Panc1 (cell line): ENCODE data around the gene SYNGR2.

Source experiments
- CTCF ChIP-seq: fragments of 450-650 bp; IDR thresholded peaks from 2 replicates; pipeline ENCODE4 v1.5.1; 2017; ENCODE audit warnings: mild to moderate bottlenecking
- POLR2AphosphoS5 ChIP-seq: IDR thresholded peaks from 2 replicates; pipeline ENCODE4 v1.6.1; 2012; ENCODE audit warnings: mild to moderate bottlenecking, low read depth, low read length, moderate library complexity
- REST ChIP-seq, 2 experiments: IDR thresholded peaks; 2 replicates each; pipeline ENCODE4 v1.6.1; 2011 to 2012; ENCODE audit warnings: low read depth in 2 of 2, control low read depth in 1 of 2, low read length in 1 of 2, mild to moderate bottlenecking in 1 of 2, moderate library complexity in 1 of 2; ENCODE audit not compliant: insufficient read depth in 1 of 2

- TF ChIP-seq CTCF (no peak), POLR2AphosphoS5 (no peak), REST (IDR thresholded peaks at IDR 0.05; ENCODE audit: insufficient read depth in 1 of 2, low read depth in 2 of 2, low read length in 1 of 2) (no peak)
These were observed 14.1 kb downstream of the SYNGR2 start for GRCh38 chr17:78182504-78182903.
